ENCODE measurements around the gene NEURL1B. TPM values are rescaled to one million over a fixed set of nuclear protein-coding genes. Genes with fewer than 3 reads are reported as not detected.

The NEURL1B gene
- total RNA-seq, 2 experiments from 2014 or later, result 0.08 to 0.16 TPM

DNA sequence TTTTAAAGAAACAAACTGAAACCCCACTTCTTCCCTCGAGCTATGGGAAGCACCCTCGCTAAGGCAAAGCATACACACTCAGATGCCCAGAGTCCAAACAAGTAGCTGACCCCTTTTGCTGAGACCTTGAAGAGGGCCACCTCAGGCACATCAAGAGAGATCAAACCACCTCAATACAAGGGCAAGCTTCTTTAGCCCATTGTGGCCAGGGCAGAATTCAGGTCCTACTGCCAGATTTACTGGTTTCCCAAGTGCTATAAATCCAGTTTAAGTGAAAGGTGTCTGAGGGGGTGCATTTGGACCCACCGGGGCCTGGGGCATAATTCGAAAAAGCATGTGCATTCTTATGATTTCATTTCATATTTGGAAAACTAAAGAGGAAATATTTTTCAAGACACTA, 40.4 kb downstream of the NEURL1B start:
- Mint-ChIP-seq H3K4me3 (peak overlapping the region; percentile 43), H3K36me3 (ENCODE audit: low read depth) (no peaks in the 10 kb centered on the region), H3K4me1 (ENCODE audit: low read depth) (peaks cover 11% of the 10 kb centered on the region), H3K27ac (no peak overlapping the region), H3K27me3 (no peaks in the 10 kb centered on the region), H3K9me3 (no peaks in the 10 kb centered on the region)
- ChIA-PET POLR2A (no interaction called here), CTCF (no interaction called here)
- no peaks in the 10 kb centered on the region for H3K4me1 ChIP-seq (ENCODE audit: insufficient read depth, low read length)
- H3K9me3 ChIP-seq (ENCODE audit: control insufficient read depth in 1 of 2, insufficient read depth in 1 of 2, low read length in 2 of 2), result no peaks in the 10 kb centered on the region
- no peak for ATAC-seq (ENCODE audit: poor library complexity)
- DNase-seq, result no peak
- H3K4me3 ChIP-seq (ENCODE audit: low read length), result no peak overlapping the region
- no peak overlapping the region for H3K27ac ChIP-seq (ENCODE audit: low read depth in 1 of 2, low read length in 2 of 2)
- TF ChIP-seq, protein P1, sequence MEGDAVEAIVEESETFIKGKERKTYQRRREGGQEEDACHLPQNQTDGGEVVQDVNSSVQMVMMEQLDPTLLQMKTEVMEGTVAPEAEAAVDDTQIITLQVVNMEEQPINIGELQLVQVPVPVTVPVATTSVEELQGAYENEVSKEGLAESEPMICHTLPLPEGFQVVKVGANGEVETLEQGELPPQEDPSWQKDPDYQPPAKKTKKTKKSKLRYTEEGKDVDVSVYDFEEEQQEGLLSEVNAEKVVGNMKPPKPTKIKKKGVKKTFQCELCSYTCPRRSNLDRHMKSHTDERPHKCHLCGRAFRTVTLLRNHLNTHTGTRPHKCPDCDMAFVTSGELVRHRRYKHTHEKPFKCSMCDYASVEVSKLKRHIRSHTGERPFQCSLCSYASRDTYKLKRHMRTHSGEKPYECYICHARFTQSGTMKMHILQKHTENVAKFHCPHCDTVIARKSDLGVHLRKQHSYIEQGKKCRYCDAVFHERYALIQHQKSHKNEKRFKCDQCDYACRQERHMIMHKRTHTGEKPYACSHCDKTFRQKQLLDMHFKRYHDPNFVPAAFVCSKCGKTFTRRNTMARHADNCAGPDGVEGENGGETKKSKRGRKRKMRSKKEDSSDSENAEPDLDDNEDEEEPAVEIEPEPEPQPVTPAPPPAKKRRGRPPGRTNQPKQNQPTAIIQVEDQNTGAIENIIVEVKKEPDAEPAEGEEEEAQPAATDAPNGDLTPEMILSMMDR (IDR thresholded peaks at IDR 0.05), result no peak
- H3K36me3 ChIP-seq (ENCODE audit: insufficient read depth, low read length), result no peaks in the 10 kb centered on the region
- no peaks in the 10 kb centered on the region for H3K27me3 ChIP-seq (ENCODE audit: control insufficient read depth in 1 of 2, insufficient read depth in 2 of 2, low read length in 2 of 2)
- intact Hi-C loops (cut with DNase I, micrococcal nuclease), result no loop called here

DNA sequence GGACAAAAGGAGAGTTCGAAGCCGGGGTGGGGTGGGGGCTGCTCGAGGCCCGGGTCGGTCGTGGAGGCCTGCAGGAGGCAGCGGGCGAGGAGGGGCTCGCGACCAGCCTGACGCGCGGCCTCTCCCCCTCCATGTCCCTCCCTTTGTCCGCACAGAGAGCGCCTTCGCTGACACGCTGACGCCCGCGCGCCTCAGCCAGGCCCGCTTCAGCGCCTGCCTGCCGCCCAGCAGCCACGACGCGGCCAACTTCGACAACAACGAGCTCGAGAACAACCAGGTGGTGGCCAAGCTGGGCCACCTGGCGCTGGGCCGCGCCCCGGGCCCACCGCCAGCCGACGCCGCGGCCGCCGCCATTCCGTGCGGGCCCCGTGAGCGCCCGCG, 42.2 kb downstream of the NEURL1B start:
- TF ChIP-seq, protein P1 (IDR thresholded peaks at IDR 0.05), result no peak
- peaks cover 17% of the 10 kb centered on the region for H3K4me1 Mint-ChIP-seq (ENCODE audit: low read depth)
- Histone ChIP-seq H3K4me3 (ENCODE audit: low read length) (no peak overlapping the region), H3K4me1 (ENCODE audit: insufficient read depth, low read length) (peaks cover 4% of the 10 kb centered on the region), H3K27me3 (ENCODE audit: control insufficient read depth in 1 of 2, insufficient read depth in 2 of 2, low read length in 2 of 2) (no peaks in the 10 kb centered on the region), H3K36me3 (ENCODE audit: insufficient read depth, low read length) (no peaks in the 10 kb centered on the region), H3K27ac (ENCODE audit: low read depth in 1 of 2, low read length in 2 of 2) (no peak overlapping the region), H3K9me3 (ENCODE audit: control insufficient read depth in 1 of 2, insufficient read depth in 1 of 2, low read length in 2 of 2) (no peaks in the 10 kb centered on the region)
- no peaks in the 10 kb centered on the region for H3K9me3 Mint-ChIP-seq
- H3K27ac Mint-ChIP-seq, result peak overlapping the region; percentile 54
- intact Hi-C loops (cut with DNase I, micrococcal nuclease), result no loop called here
- no peaks in the 10 kb centered on the region for H3K36me3 Mint-ChIP-seq (ENCODE audit: low read depth)
- POLR2A ChIA-PET, result interaction anchor here (1.1 to 2.0 kb wide), 3 partner anchors 14 to 88 kb away, joined by 4 to 18 read pairs (median 8); partner anchors contain the start of gene DUSP1
- DNase-seq (no peak), ATAC-seq (ENCODE audit: poor library complexity) (no peak)
- no peaks in the 10 kb centered on the region for H3K27me3 Mint-ChIP-seq
- CTCF ChIA-PET, result no interaction called here
- H3K4me3 Mint-ChIP-seq, result peak overlapping the region; percentile 82

DNA sequence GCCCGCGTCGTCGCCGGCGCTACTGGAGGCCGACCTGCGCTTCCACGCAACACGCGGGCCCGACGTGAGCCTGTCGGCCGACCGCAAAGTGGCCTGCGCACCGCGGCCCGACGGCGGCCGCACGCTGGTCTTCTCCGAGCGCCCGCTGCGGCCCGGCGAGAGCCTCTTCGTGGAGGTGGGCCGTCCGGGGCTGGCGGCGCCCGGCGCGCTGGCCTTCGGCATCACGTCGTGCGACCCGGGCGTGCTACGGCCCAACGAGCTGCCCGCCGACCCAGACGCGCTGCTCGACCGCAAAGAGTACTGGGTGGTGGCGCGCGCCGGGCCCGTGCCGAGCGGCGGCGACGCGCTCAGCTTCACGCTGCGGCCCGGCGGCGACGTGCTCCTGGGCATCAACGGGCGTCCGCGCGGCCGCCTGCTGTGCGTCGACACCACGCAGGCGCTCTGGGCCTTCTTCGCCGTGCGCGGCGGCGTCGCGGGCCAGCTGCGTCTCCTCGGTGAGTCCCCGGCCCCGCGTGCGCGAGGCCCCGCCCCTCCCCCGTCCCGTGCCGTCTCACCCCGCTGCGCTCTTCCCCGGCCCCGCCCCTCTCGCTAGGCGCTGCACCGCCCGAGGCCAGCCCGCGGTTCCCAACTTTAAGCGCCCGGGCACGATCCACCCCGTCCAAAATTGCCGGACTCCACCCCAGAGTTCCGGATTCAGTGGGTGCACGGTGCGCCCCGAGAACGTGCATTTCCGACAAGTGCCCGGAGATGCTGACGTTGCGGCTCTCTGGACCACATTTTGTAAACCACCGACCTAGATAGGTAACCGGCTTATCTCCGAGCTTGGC, 42.8 kb downstream of the NEURL1B start:
- ATAC-seq (ENCODE audit: poor library complexity) (peak; percentile 83), DNase-seq (peak; percentile 34 to 89 (median 68))
- H3K27ac ChIP-seq (ENCODE audit: low read depth in 1 of 2, low read length in 2 of 2), result peak overlapping the region in 1 of 2 donors; percentile 52
- H3K27me3 Mint-ChIP-seq, result no peaks in the 10 kb centered on the region
- H3K27me3 ChIP-seq (ENCODE audit: control insufficient read depth in 1 of 2, insufficient read depth in 2 of 2, low read length in 2 of 2), result no peaks in the 10 kb centered on the region
- H3K4me1 Mint-ChIP-seq (ENCODE audit: low read depth), result peaks cover 23% of the 10 kb centered on the region
- no peaks in the 10 kb centered on the region for H3K36me3 ChIP-seq (ENCODE audit: insufficient read depth, low read length)
- no peaks in the 10 kb centered on the region for H3K9me3 Mint-ChIP-seq
- ChIA-PET CTCF (no interaction called here), POLR2A (interaction anchor here (0.6 to 2.0 kb wide), 4 partner anchors 12 to 88 kb away, joined by 3 to 18 read pairs (median 6); partner anchors contain the start of gene DUSP1)
- intact Hi-C loops (cut with DNase I, micrococcal nuclease), result no loop called here
- no peaks in the 10 kb centered on the region for H3K9me3 ChIP-seq (ENCODE audit: control insufficient read depth in 1 of 2, insufficient read depth in 1 of 2, low read length in 2 of 2)
- TF ChIP-seq, protein P1 (IDR thresholded peaks at IDR 0.05), result no peak
- H3K4me1 ChIP-seq (ENCODE audit: insufficient read depth, low read length), result peaks cover 10% of the 10 kb centered on the region
- H3K4me3 ChIP-seq (ENCODE audit: low read length), result peak overlapping the region; percentile 54
- H3K36me3 Mint-ChIP-seq (ENCODE audit: low read depth), result no peaks in the 10 kb centered on the region
- H3K27ac Mint-ChIP-seq, result peak overlapping the region; percentile 85
- peak overlapping the region; percentile 81 for H3K4me3 Mint-ChIP-seq
